ENCODE measurements around the gene FARSB. TPM values are rescaled to one million over a fixed set of nuclear protein-coding genes. Genes with fewer than 3 reads are reported as not detected.
A peak's percentile ranks its signal among the peaks of the same experiment; 100 is the strongest.
"Not testable (repeated sequence)": the region's sequence is repeated elsewhere in the genome, so short reads cannot be mapped to it uniquely, and the experiment has no call there.

Gene FARSB
- total RNA-seq (2014; rRNA removed; shearing (Covaris generic)): 47.5 and 51.8 TPM in 2 replicates

- DNase-seq (ENCODE audit: low spot score): peak; percentile 93
These were observed at the start of gene FARSB for GRCh38 chr2:222655787-222656525. TSS of gene FARSB (minus strand) at chr2:222656092. CDS start at chr2:222656073, 19 bp downstream.

- DNase-seq (ENCODE audit: low spot score): no peak
These were observed 48.0 kb upstream of the FARSB start for GRCh38 chr2:222703886-222704285.

GRCh38 chr2:222703091-222703490 is 47.2 kb upstream of the FARSB start:
- DNase-seq (ENCODE audit: low spot score): no peak

- no peak for DNase-seq (ENCODE audit: low spot score)
These were observed 45.8 kb upstream of the FARSB start for GRCh38 chr2:222701721-222702131.

- no peak for DNase-seq (ENCODE audit: low spot score)
These were observed 45.3 kb upstream of the FARSB start for GRCh38 chr2:222701233-222701632.

GRCh38 chr2:222698276-222698675 is 42.4 kb upstream of the FARSB start:
- DNase-seq (ENCODE audit: low spot score): no peak

GRCh38 chr2:222693837-222694236 is 37.9 kb upstream of the FARSB start:
- DNase-seq (ENCODE audit: low spot score): no peak

- DNase-seq (ENCODE audit: low spot score): not testable (repeated sequence)
These were observed 37.5 kb upstream of the FARSB start for GRCh38 chr2:222693413-222693812.

- DNase-seq (ENCODE audit: low spot score): peak; percentile 70
These were observed 34.8 kb upstream of the FARSB start for GRCh38 chr2:222690564-222691200.

- DNase-seq (ENCODE audit: low spot score): no peak
These were observed 33.4 kb upstream of the FARSB start for GRCh38 chr2:222689322-222689721.

GRCh38 chr2:222688917-222689316 is 33.0 kb upstream of the FARSB start:
- DNase-seq (ENCODE audit: low spot score): no peak

- DNase-seq (ENCODE audit: low spot score): no peak
These were observed 30.3 kb upstream of the FARSB start for GRCh38 chr2:222686086-222686750.

- no peak for DNase-seq (ENCODE audit: low spot score)
These were observed 27.9 kb upstream of the FARSB start for GRCh38 chr2:222683805-222684204.

GRCh38 chr2:222677981-222678380 is 22.1 kb upstream of the FARSB start:
- DNase-seq (ENCODE audit: low spot score): no peak

- DNase-seq (ENCODE audit: low spot score): no peak
These were observed 18.0 kb upstream of the FARSB start for GRCh38 chr2:222673883-222674282.

- no peak for DNase-seq (ENCODE audit: low spot score)
These were observed 17.4 kb upstream of the FARSB start for GRCh38 chr2:222673273-222673672.

- no peak for DNase-seq (ENCODE audit: low spot score)
These were observed 16.1 kb upstream of the FARSB start for GRCh38 chr2:222672068-222672401.

GRCh38 chr2:222671259-222672067 is 15.6 kb upstream of the FARSB start, which contains the start of gene MOGAT1:
TSS of gene MOGAT1 (plus strand) at chr2:222671658. CDS start at chr2:222671786, 128 bp downstream.
- no peak for DNase-seq (ENCODE audit: low spot score)

- no peak for DNase-seq (ENCODE audit: low spot score)
These were observed 14.5 kb upstream of the FARSB start for GRCh38 chr2:222670191-222671038.

- DNase-seq (ENCODE audit: low spot score): no peak
These were observed 13.5 kb upstream of the FARSB start for GRCh38 chr2:222669353-222669752.

Measured in A172 (cell line).